Measurements from ENCODE around the gene NAT10. TPM values are rescaled to one million over a fixed set of nuclear protein-coding genes. Genes with fewer than 3 reads are reported as not detected.

NAT10 gene
- total RNA-seq, 4 donors from 2014 or later = 19.9 to 27.2 (median 20.6) TPM

DNA sequence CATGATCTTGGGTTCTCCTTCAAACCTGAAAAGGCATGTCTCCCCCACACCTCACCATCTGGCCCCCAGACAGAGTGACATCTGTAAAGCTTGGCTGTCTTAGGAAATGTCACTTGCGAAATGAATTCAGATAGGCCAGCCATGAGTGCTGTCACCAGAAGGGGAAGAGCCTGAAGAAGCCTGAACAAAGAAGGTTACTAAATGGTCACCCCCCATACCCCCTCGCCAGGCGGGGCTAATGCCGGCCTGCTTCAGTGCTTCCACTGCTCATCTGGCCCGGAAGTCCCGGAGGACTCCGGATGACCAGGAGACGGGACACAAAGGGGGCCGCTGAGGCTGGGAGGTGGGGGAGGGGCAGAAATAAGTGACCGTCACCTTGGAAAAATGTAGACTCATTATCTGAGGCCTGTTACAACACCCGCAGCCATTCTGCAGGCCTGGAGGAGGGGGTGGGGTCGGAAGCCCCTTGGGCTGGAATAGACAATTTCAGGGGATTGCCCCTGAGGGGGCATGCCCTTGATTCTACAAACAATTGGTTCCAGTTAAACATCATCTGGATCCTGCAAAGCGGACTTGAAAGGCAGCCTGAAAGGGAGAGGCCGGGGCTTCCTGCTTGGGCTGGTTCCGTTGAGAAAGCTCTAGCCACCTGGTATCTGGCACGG, 43.2 kb downstream of the NAT10 start:
- Histone ChIP-seq H3K4me1 (no peaks in the 10 kb centered on the region), H3K4me3 (no peak overlapping the region), H3K27ac (replicated peaks in 1 of 4) (no peak overlapping the region), H3K9me3 (no peaks in the 10 kb centered on the region), H3K36me3 (peaks cover 37 to 100% (median 90%) of the 10 kb centered on the region in 4 donors), H3K27me3 (no peaks in the 10 kb centered on the region)
- intact Hi-C loops (cut with DNase I) = no loop called here
- no peak for DNase-seq (ENCODE audit: extremely low spot score)
- TF ChIP-seq EP300 (IDR thresholded peaks at IDR 0.05) (no peak), POLR2AphosphoS5 (IDR thresholded peaks at IDR 0.05) (no peak), POLR2A (IDR thresholded peaks at IDR 0.05; ENCODE audit: low read depth) (no peak)
- TF ChIP-seq, protein P1, sequence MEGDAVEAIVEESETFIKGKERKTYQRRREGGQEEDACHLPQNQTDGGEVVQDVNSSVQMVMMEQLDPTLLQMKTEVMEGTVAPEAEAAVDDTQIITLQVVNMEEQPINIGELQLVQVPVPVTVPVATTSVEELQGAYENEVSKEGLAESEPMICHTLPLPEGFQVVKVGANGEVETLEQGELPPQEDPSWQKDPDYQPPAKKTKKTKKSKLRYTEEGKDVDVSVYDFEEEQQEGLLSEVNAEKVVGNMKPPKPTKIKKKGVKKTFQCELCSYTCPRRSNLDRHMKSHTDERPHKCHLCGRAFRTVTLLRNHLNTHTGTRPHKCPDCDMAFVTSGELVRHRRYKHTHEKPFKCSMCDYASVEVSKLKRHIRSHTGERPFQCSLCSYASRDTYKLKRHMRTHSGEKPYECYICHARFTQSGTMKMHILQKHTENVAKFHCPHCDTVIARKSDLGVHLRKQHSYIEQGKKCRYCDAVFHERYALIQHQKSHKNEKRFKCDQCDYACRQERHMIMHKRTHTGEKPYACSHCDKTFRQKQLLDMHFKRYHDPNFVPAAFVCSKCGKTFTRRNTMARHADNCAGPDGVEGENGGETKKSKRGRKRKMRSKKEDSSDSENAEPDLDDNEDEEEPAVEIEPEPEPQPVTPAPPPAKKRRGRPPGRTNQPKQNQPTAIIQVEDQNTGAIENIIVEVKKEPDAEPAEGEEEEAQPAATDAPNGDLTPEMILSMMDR (IDR thresholded peaks at IDR 0.05) = no peak
- WGBS = 79% methylated on average over 14 of the region's 16 CpGs

DNA sequence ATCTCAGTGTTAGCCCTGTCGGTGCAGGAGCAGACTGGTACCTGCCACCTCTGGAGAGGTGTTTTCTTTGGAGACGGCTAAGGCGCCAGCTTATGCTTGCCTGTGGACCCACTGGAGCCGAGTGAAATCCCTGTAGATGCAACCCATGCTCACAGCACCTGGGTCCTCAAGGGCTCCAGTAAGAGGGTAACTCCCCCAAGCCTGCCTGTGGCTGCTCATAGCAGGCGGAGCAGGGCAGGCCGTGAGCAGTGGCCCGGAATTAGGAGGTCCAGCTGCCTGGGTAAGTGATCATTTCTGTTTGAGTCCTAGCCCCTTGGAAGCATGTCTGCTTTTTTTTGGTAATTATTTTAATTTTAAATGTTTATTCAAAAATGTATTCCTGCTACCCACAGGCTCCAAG, 43.8 kb downstream of the NAT10 start:
- H3K9me3 ChIP-seq = no peaks in the 10 kb centered on the region
- WGBS = 94% methylated on average over 3 of the region's 7 CpGs
- H3K36me3 ChIP-seq = peaks cover 30 to 100% (median 87%) of the 10 kb centered on the region in 4 donors
- DNase-seq (ENCODE audit: extremely low spot score) = no peak
- TF ChIP-seq POLR2A (IDR thresholded peaks at IDR 0.05; ENCODE audit: low read depth) (no peak), EP300 (IDR thresholded peaks at IDR 0.05) (no peak), POLR2AphosphoS5 (IDR thresholded peaks at IDR 0.05) (no peak)
- TF ChIP-seq, protein P1 (IDR thresholded peaks at IDR 0.05) = no peak
- intact Hi-C loops (cut with DNase I) = no loop called here
- peaks cover 0 to 5% (median 3%) of the 10 kb centered on the region in 4 donors for H3K4me1 ChIP-seq
- no peaks in the 10 kb centered on the region for H3K27me3 ChIP-seq
- H3K27ac ChIP-seq (replicated peaks in 1 of 4) = no peak overlapping the region
- H3K4me3 ChIP-seq = no peak overlapping the region

DNA sequence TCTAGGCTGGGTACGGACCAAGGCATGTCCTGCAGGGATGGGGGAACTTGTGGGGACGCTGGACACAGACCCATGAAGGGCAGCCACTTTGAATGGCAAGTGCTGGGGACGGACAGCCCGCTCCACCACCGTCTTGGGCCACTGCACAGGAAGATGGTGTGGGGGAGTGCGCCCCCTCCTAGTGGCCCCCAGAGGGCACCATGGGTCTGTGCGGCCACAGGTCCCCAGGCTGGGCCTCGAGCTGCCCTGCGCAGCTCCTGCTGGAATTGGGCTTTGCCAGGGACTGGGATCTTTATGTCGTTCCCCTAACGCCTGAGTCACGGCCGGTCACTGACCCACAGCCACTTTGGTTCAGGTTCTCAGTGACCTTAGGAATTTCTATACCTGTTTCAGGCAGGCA, 44.4 kb downstream of the NAT10 start:
- Histone ChIP-seq H3K4me1 (peaks cover 0 to 10% (median 8%) of the 10 kb centered on the region in 4 donors), H3K27ac (replicated peaks in 1 of 4) (no peak overlapping the region), H3K27me3 (no peaks in the 10 kb centered on the region), H3K36me3 (peaks cover 25 to 97% (median 84%) of the 10 kb centered on the region in 4 donors), H3K4me3 (no peak overlapping the region), H3K9me3 (no peaks in the 10 kb centered on the region)
- intact Hi-C loops (cut with DNase I) = no loop called here
- TF ChIP-seq, protein P1 (IDR thresholded peaks at IDR 0.05) = peak in 2 of 3 experiments; percentile 13 to 17
- TF ChIP-seq POLR2AphosphoS5 (IDR thresholded peaks at IDR 0.05) = no peak
- 72% methylated on average over 9 of the region's 13 CpGs for WGBS
- no peak for DNase-seq (ENCODE audit: extremely low spot score)

DNA sequence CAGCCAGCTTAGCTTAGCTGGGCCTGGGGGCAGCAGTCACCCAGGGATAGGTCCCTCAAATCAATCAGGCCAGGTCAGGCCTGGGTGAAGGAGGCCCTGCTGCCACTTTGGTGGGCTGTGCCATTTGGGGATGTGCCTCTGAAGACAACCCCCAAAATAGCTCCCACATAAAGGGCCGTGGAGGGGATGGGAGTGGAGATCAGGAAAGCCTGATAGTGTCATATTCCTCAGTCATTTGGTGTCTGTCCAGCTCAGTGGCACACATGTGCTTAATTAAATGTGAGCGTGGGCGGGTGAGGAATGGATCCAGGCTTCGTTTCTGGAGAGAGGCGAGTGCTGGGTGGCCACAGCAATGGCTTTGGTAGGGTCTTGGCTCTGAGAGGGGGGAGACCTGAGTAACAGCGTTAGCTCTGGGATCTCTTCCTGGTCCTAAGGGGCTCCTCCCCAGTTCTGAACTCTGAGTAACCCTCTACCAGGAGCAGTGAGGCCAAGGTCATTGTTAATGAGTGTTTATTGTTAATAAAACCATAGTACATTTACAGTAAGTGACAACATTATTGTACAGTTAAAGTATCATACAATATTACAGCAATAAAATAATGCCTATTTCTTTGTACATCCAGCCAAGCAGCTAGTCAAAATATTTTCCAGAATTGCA, 45.2 kb downstream of the NAT10 start:
- no peak overlapping the region for H3K4me3 ChIP-seq
- intact Hi-C loops (cut with DNase I) = no loop called here
- H3K9me3 ChIP-seq = no peaks in the 10 kb centered on the region
- 56% methylated on average over 6 of the region's 6 CpGs for WGBS
- H3K4me1 ChIP-seq = peaks cover 0 to 19% (median 17%) of the 10 kb centered on the region in 4 donors
- DNase-seq (ENCODE audit: extremely low spot score) = no peak
- H3K27me3 ChIP-seq = no peaks in the 10 kb centered on the region
- peaks cover 18 to 93% (median 77%) of the 10 kb centered on the region in 4 donors for H3K36me3 ChIP-seq
- H3K27ac ChIP-seq (replicated peaks in 1 of 4) = no peak overlapping the region
- TF ChIP-seq EP300 (IDR thresholded peaks at IDR 0.05) = no peak
- TF ChIP-seq, protein P1 (IDR thresholded peaks at IDR 0.05) = no peak
- no peak for TF ChIP-seq POLR2A (IDR thresholded peaks at IDR 0.05; ENCODE audit: low read depth)
- TF ChIP-seq POLR2AphosphoS5 (IDR thresholded peaks at IDR 0.05) = no peak

Data from esophagus muscularis mucosa (tissue), 4 donors.